Measurements from ENCODE around the gene FARP2. TPM values are rescaled to one million over a fixed set of nuclear protein-coding genes. Genes with fewer than 3 reads are reported as not detected.
"Not testable (repeated sequence)": the region's sequence is repeated elsewhere in the genome, so short reads cannot be mapped to it uniquely, and the experiment has no call there.

FARP2 gene
- total RNA-seq, 6 experiments from 2014 or later: 38.3 to 46.4 (median 41.9) TPM

DNA sequence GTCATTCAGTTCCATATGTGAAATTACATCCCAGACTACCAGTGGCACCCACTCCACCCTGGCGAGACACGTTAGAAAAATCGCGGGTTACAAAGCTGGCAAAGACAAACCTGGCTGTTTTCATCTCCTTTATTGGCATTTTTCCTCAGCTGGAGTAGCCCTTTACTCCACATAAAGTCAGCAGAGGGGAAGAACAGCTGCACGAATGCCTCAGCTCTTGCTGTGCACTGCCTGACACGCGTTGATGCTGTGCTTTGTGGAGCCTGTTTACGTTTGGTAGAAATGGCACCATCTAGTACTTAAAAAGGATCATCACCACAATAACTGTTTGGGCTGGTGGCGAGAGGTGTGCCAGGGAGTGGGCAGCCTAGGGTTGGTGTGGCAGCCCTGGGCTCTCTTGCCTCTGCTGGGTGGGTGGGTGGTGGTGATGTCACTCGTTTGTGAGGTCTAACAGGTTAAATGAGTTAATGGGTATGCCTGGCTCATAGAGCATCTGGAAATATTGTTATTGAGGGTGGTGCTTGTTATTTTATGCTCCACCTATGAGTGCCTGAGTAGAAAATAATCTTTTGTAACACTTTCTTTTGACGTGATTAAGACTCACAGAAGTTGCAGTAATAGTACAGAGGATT is 16.4 kb downstream of the FARP2 start:
- H3K36me3 Mint-ChIP-seq (ENCODE audit: low read depth): peaks cover 23% of the 10 kb centered on the region
- H3K4me1 Mint-ChIP-seq (ENCODE audit: low read depth): peaks cover 20% of the 10 kb centered on the region
- no peaks in the 10 kb centered on the region for H3K27me3 Mint-ChIP-seq (ENCODE audit: insufficient read depth)
- TF ChIP-seq, protein P1, sequence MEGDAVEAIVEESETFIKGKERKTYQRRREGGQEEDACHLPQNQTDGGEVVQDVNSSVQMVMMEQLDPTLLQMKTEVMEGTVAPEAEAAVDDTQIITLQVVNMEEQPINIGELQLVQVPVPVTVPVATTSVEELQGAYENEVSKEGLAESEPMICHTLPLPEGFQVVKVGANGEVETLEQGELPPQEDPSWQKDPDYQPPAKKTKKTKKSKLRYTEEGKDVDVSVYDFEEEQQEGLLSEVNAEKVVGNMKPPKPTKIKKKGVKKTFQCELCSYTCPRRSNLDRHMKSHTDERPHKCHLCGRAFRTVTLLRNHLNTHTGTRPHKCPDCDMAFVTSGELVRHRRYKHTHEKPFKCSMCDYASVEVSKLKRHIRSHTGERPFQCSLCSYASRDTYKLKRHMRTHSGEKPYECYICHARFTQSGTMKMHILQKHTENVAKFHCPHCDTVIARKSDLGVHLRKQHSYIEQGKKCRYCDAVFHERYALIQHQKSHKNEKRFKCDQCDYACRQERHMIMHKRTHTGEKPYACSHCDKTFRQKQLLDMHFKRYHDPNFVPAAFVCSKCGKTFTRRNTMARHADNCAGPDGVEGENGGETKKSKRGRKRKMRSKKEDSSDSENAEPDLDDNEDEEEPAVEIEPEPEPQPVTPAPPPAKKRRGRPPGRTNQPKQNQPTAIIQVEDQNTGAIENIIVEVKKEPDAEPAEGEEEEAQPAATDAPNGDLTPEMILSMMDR (IDR thresholded peaks at IDR 0.05): no peak
- no peak overlapping the region for H3K4me3 Mint-ChIP-seq
- no peaks in the 10 kb centered on the region for H3K9me3 Mint-ChIP-seq
- no peak overlapping the region for H3K27ac Mint-ChIP-seq
- DNase-seq: no peak

DNA sequence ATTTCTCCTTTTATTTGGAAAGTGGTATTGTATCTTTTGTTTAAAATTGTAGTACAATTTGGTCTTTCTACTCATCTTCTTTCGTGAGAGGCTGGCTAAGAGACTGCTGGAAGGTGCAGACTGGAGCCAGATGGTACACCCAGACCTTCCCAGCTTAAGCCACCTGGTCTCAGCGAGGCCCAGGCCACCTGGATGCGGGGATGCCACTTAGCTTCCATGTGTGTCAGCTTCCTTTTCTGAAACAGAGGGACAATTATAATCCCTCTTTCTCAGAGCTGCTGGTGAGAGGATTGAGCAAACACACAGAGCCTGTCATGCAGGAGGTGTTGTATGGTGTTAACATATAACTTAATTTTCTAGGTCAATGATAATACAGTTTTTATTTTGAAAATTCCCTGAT is 17.4 kb downstream of the FARP2 start:
- Mint-ChIP-seq H3K36me3 (ENCODE audit: low read depth) (peaks cover 23% of the 10 kb centered on the region), H3K4me1 (ENCODE audit: low read depth) (peaks cover 20% of the 10 kb centered on the region), H3K27ac (no peak overlapping the region), H3K9me3 (no peaks in the 10 kb centered on the region), H3K4me3 (no peak overlapping the region), H3K27me3 (ENCODE audit: insufficient read depth) (no peaks in the 10 kb centered on the region)
- no peak for DNase-seq
- TF ChIP-seq, protein P1 (IDR thresholded peaks at IDR 0.05): no peak

DNA sequence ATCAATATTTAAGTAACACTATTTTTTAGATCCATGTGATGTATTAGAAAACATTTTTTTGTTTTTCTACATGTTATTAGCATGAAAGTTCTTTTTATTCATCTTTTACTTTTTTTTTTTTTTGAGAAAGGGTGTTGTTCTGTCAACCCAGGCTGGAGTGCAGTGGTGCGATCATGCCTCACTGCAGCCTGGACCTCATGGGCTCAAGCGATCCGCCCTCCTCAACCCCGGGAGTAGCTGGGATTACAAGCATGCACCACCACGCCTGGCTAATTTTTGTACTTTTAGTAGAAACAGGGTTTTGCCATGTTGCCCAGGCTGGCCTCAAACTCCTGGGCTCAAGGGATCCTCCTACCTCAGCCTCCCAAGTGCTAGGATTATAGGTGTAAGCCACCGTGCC is 17.8 kb downstream of the FARP2 start:
- not testable (repeated sequence) for H3K4me3 Mint-ChIP-seq; DNase-seq; H3K9me3 Mint-ChIP-seq; H3K27me3 Mint-ChIP-seq (ENCODE audit: insufficient read depth); H3K27ac Mint-ChIP-seq
- H3K4me1 Mint-ChIP-seq (ENCODE audit: low read depth): peaks cover 22% of the 10 kb centered on the region
- peaks cover 23% of the 10 kb centered on the region for H3K36me3 Mint-ChIP-seq (ENCODE audit: low read depth)

DNA sequence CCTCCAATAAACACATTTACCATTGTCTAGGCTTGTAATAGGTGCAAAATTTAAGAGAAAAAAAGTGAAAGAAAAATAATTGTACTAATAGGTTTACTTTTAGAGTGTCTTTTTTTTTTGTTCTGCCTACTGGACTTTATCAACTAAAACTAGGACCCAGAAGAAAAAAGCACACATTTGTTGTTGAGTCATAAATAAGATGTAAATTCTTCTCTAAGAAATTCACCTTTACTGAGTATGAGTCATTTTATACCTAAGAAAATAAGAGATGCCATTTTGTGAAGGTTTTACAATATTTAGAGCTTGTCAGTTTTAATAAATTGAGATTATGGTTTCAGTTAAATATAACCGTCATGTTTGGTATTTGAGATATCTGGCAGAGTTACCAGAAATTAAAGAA is 19.2 kb downstream of the FARP2 start:
- Mint-ChIP-seq H3K36me3 (ENCODE audit: low read depth) (peaks cover 27% of the 10 kb centered on the region), H3K4me1 (ENCODE audit: low read depth) (peaks cover 29% of the 10 kb centered on the region), H3K9me3 (no peaks in the 10 kb centered on the region), H3K27ac (no peak overlapping the region), H3K27me3 (ENCODE audit: insufficient read depth) (no peaks in the 10 kb centered on the region), H3K4me3 (no peak overlapping the region)
- DNase-seq: no peak
- TF ChIP-seq, protein P1 (IDR thresholded peaks at IDR 0.05): no peak

DNA sequence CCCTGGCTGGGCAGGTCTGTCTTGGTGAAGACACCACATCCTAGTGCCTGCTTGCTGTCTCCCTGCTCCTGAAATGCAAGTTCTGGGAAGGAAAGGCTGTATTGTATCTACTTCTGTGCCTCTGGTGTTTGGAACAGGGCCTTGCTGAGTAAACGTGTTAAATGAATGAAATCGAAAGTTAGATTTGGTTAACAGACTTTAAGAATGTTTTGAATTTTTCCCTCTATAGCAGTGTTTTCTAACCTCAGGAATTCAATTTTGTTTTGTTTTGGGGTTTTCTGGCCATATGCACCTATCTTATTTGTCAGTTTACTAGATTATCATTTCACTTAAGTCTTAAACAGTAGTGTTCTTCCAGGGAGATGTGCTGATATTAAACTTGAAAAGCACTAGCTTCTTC is 20.7 kb downstream of the FARP2 start:
- H3K27ac Mint-ChIP-seq: no peak overlapping the region; the same call in 1 of the 2 replicates
- peaks cover 30% of the 10 kb centered on the region for H3K36me3 Mint-ChIP-seq (ENCODE audit: low read depth)

DNA sequence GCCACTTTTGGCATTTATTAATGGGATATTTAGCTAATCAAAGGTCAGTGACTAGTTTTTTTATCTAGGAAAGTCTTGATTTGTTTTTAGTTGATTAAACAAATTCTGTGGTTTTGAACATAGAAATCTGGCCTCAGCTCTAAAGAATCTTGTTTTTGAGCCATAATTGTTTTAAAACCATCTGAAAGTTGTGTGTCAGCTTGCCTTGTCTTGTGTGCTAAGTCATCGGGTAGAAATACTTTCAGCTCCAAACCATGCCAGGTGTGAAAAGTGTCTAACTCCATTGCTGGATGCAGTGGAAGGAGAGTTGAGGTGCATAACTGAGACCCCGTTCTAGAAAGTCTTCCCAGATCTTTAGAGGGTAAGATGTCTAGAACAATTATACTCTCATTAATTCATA is 22.7 kb downstream of the FARP2 start:
- DNase-seq: no peak
- peak overlapping the region; percentile 70 for H3K4me3 Mint-ChIP-seq
- H3K27me3 Mint-ChIP-seq (ENCODE audit: insufficient read depth): no peaks in the 10 kb centered on the region
- peaks cover 42% of the 10 kb centered on the region for H3K4me1 Mint-ChIP-seq (ENCODE audit: low read depth)
- TF ChIP-seq, protein P1 (IDR thresholded peaks at IDR 0.05): no peak
- no peaks in the 10 kb centered on the region for H3K9me3 Mint-ChIP-seq
- H3K36me3 Mint-ChIP-seq (ENCODE audit: low read depth): peaks cover 44% of the 10 kb centered on the region
- H3K27ac Mint-ChIP-seq: peak overlapping the region; percentile 75

More for the DNA sequence above, 20.7 kb downstream of the FARP2 start:
- Mint-ChIP-seq H3K9me3 (no peaks in the 10 kb centered on the region), H3K4me3 (no peak overlapping the region; the same call in 1 of the 2 replicates), H3K27me3 (ENCODE audit: insufficient read depth) (no peaks in the 10 kb centered on the region), H3K4me1 (ENCODE audit: low read depth) (peaks cover 42% of the 10 kb centered on the region)
- TF ChIP-seq, protein P1 (IDR thresholded peaks at IDR 0.05): no peak
- no peak for DNase-seq

Data from HFFc6 (cell line).